WERI-Rb-1 (cell line): ENCODE data around the gene SMYD3.

Source experiments
- DNase-seq: peaks from one replicate; pipeline ENCODE4 v3.0.0-alpha.2; 2020
- H3K27ac ChIP-seq: fragments of 250-450 bp; sonication (Bioruptor Pico); 2 replicates; pipeline ENCODE4 v1.5.1; 2020; ENCODE audit warnings: mild to moderate bottlenecking, moderate library complexity
- H3K27me3 ChIP-seq: fragments of 250-450 bp; sonication (Bioruptor Pico); 2 replicates; pipeline ENCODE4 v1.5.1; 2021; ENCODE audit warnings: mild to moderate bottlenecking, low read depth, moderate library complexity; ENCODE audit not compliant: insufficient read depth, severe bottlenecking
- H3K36me3 ChIP-seq: fragments of 250-450 bp; sonication (Bioruptor Pico); 2 replicates; pipeline ENCODE4 v1.5.1; 2020; ENCODE audit warnings: mild to moderate bottlenecking, moderate library complexity
- H3K4me3 ChIP-seq: 2 replicates; pipeline ENCODE4 v1.5.1; 2011; ENCODE audit warnings: low read depth, mild to moderate bottlenecking, control low read depth, low read length
- H3K9me3 ChIP-seq: fragments of 250-450 bp; sonication (Bioruptor Pico); 2 replicates; pipeline ENCODE4 v1.5.1; 2021; ENCODE audit warnings: mild to moderate bottlenecking, moderate library complexity; ENCODE audit not compliant: severe bottlenecking
- CTCF ChIP-seq: IDR thresholded peaks from 2 replicates; pipeline ENCODE4 v1.5.1; 2011; ENCODE audit warnings: low read depth, mild to moderate bottlenecking, control low read depth, inconsistent platforms, low read length

SMYD3 gene

DNA sequence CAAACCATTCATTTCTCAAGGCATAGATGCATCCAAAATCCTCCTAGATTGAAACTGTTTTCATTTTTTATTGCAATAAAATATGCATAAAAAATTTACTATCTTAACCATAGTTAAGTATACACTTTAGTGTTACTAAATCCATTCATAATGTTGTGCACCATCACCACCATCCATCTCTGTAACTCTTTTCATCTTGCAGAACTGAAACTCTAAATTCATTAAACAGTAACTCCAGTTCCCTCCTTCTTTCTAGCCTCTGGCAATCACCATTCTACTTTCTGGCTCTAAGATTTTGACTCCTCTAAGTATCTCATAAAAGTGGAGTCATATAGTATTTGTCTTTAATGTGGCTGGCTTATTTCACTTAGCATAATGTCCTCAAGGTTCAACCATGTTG lies 236.8 kb downstream of the SMYD3 start:
- no peak overlapping the region for H3K27ac ChIP-seq
- DNase-seq: no peak
- H3K9me3 ChIP-seq: no peaks in the 10 kb centered on the region
- no peak for TF ChIP-seq CTCF
- no peaks in the 10 kb centered on the region for H3K36me3 ChIP-seq
- no peaks in the 10 kb centered on the region for H3K27me3 ChIP-seq
- no peak overlapping the region for H3K4me3 ChIP-seq

GRCh38 chr1:246269466-246269865 lies 237.6 kb downstream of the SMYD3 start:
- Histone ChIP-seq H3K27me3 (no peaks in the 10 kb centered on the region), H3K4me3 (no peak overlapping the region), H3K27ac (no peak overlapping the region), H3K36me3 (no peaks in the 10 kb centered on the region), H3K9me3 (no peaks in the 10 kb centered on the region)
- DNase-seq: no peak
- TF ChIP-seq CTCF: no peak

DNA sequence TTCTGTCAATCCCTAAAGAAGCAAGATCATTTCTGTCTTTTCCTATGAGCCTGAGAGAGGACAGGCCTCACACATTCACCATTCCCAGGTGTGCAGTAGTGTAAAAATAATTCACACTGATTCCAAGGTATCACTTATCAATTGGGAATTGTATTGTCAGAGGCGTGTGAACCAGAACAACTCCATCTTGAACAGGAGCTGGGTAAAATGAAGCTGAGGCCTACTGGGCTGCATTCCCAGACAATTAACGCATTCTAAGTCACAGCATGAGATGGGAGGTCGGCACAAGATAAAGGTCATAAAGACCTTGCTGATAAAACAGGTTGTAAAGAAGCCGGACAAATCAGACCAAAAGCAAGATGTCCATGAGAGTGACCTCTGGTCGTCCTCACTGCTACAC lies 239.2 kb downstream of the SMYD3 start:
- no peaks in the 10 kb centered on the region for H3K27me3 ChIP-seq
- DNase-seq: no peak
- no peak overlapping the region for H3K27ac ChIP-seq
- H3K4me3 ChIP-seq: no peak overlapping the region
- no peaks in the 10 kb centered on the region for H3K36me3 ChIP-seq
- no peak for TF ChIP-seq CTCF
- no peaks in the 10 kb centered on the region for H3K9me3 ChIP-seq

GRCh38 chr1:246267426-246267825 lies 239.7 kb downstream of the SMYD3 start:
- no peaks in the 10 kb centered on the region for H3K27me3 ChIP-seq
- no peak overlapping the region for H3K4me3 ChIP-seq
- DNase-seq: no peak
- no peaks in the 10 kb centered on the region for H3K36me3 ChIP-seq
- no peak overlapping the region for H3K27ac ChIP-seq
- TF ChIP-seq CTCF: no peak
- no peaks in the 10 kb centered on the region for H3K9me3 ChIP-seq

- no peak for TF ChIP-seq CTCF
- no peak for DNase-seq
- H3K27ac ChIP-seq: no peak overlapping the region
Observed at GRCh38 chr1:246265481-246265880, 241.6 kb downstream of the SMYD3 start.

DNA sequence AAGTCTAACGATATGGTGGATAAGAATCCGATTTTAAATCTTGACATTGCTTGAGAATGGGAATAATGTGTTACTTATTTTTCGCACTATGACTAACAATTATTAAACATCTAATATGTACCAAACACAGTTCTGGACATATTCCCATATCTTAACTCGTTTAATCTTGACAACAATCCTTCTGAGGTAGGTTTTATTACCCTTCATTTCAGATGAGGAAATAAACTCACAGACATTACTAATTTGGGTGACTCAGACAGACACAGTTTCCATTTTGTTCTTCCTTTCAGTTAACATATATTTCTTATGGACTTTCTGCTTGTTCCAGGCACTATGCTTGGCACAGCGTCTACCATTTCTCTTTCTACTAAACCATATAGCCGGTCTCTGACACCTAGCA lies 244.8 kb downstream of the SMYD3 start:
- no peak for TF ChIP-seq CTCF
- H3K27ac ChIP-seq: no peak overlapping the region
- H3K4me3 ChIP-seq: no peak overlapping the region
- H3K27me3 ChIP-seq: no peaks in the 10 kb centered on the region
- DNase-seq: no peak
- no peaks in the 10 kb centered on the region for H3K36me3 ChIP-seq
- no peaks in the 10 kb centered on the region for H3K9me3 ChIP-seq

More at GRCh38 chr1:246265481-246265880, 241.6 kb downstream of the SMYD3 start:
- Histone ChIP-seq H3K9me3 (no peaks in the 10 kb centered on the region), H3K4me3 (no peak overlapping the region), H3K36me3 (no peaks in the 10 kb centered on the region), H3K27me3 (no peaks in the 10 kb centered on the region)
